Activated gamma-delta T cell (primary cell): ENCODE results near the gene ATP2A2.
"Not testable (repeated sequence)": the region's sequence is repeated elsewhere in the genome, so short reads cannot be mapped to it uniquely, and the experiment has no call there.

Experiments
- DNase-seq: peaks from one replicate; lab custom pipeline; 2025; lab: John Stamatoyannopoulos, UW

The ATP2A2 gene

GRCh38 chr12:110343114-110343513, 62.1 kb downstream of the ATP2A2 start:
- DNase-seq = no peak

DNA sequence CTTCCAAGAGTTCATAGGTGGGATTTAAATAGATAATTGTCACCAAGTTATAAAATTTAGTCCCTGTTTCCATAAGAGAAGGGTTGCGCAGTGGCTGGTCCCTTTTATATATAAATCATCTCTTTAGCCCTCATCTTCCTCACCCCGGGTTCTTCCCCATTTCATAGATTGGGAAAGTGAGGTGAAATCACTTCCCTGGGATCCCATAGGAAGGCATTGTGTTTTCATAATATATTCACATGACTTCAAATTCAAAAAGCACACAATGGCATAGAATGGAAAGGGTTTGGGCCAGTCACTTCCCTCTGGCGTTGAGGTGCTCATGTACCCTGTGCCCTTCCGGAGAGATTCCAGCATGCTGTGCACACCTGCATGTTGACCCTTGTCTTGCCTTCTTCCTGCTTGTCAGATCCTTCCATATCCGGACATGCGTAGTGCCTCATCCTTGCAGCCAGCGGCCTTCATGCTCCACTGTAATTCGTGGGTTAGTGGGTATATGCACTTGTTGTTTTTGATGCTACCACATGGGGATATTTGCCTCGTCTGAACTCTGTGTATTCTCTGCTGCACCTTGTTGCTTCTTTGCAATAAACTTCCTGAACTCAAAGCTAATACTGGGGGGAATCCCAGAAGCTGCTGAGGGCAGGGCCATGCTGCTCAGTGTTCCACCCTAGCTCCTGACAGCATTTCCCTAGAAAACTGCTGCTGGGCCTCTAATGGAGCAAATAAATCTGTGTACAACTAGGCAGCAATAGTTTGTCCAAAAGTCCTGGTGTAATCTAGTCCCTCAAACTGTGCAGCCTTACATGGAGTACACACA, 62.9 kb downstream of the ATP2A2 start:
- DNase-seq = no peak

- DNase-seq = no peak
These were observed 63.6 kb downstream of the ATP2A2 start for GRCh38 chr12:110344657-110345056.

- DNase-seq = no peak
These were observed 64.2 kb downstream of the ATP2A2 start for GRCh38 chr12:110345176-110345661.

DNA sequence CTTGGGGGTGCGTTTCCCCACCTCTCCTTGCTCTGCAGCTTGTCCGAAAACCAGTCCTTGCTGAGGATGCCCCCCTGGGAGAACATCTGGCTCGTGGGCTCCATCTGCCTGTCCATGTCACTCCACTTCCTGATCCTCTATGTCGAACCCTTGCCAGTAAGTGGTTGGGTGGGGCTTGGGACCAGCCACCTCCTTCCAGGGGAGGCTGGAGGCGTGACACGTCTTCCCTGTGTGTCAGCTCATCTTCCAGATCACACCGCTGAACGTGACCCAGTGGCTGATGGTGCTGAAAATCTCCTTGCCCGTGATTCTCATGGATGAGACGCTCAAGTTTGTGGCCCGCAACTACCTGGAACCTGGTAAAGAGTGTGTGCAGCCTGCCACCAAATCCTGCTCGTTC, 64.9 kb downstream of the ATP2A2 start:
- DNase-seq = no peak

DNA sequence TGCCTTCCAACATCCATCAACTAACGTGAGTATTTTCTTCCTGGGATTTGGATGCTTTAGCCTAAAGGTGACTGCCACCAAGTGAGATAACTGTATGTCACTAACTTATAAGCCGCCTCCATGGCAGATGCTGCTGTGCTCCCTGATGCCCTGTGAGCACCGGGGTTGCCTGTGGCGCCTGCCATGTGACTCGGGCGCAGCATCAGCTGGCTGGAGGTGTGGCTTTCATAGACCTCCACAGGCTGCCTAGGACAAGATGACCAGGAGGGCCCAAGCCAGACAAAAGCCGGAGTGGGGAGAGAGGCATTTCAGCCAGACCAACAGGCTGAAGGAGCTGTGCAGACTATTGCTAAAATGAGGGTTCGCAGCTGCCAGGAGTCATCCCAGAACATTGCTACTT, 66.7 kb downstream of the ATP2A2 start:
- DNase-seq = no peak

- no peak for DNase-seq
These were observed 67.5 kb downstream of the ATP2A2 start for GRCh38 chr12:110348431-110349059.

DNA sequence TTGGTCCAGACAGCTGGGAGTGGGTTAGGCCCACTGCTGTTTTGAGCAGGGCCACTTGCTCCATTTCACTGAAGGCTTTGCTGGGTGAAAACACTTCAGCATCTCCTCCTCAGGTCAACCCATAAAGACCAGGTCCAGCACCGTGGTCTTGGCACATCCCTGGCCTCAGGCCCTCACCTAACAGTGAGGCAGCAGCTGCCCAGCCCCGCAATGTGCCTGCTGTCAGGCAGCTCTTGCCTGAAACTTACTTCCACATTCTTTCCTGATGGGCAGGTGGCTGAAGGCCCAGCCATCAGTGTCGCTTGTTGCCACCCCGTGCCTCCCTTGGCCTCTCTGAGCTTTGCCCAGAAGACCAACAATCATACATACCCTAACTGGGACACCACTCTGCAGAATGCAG, 68.0 kb downstream of the ATP2A2 start:
- DNase-seq = no peak

DNA sequence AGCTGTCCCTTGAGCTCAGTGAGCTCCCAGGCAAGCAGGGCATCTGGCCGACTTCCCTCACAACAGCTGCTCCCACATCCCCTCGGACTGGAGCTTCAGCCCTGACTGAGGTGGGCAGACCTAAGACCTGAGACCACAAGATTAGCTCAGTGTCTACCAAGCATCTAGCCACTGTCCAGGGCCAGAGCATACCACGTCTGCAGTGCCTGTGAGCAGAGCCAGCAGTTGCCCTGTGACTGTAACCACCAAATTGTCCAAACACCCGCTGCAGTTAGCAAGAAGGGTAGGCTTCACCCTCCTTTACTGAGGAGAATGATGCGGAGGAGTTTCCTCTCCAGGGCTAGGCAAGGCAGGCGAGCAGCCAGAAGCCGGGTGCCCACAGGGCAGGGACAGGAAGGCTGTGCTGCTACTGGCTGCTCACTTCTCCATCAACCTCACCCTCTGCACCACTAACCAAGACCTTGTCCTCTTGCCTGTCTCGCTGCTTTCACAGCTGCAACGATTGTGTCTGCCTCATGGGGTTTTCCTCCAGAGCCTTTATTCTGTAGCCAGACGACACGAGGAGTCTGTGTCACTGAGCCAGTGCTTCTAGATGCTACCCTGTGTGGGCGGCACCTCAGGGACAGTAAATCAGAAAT, 68.6 kb downstream of the ATP2A2 start:
- no peak for DNase-seq

GRCh38 chr12:110351119-110351518, 70.1 kb downstream of the ATP2A2 start:
- no peak for DNase-seq

- no peak for DNase-seq
These were observed 71.4 kb downstream of the ATP2A2 start for GRCh38 chr12:110352401-110352800.

GRCh38 chr12:110353211-110353965, 72.3 kb downstream of the ATP2A2 start:
- no peak for DNase-seq

DNA sequence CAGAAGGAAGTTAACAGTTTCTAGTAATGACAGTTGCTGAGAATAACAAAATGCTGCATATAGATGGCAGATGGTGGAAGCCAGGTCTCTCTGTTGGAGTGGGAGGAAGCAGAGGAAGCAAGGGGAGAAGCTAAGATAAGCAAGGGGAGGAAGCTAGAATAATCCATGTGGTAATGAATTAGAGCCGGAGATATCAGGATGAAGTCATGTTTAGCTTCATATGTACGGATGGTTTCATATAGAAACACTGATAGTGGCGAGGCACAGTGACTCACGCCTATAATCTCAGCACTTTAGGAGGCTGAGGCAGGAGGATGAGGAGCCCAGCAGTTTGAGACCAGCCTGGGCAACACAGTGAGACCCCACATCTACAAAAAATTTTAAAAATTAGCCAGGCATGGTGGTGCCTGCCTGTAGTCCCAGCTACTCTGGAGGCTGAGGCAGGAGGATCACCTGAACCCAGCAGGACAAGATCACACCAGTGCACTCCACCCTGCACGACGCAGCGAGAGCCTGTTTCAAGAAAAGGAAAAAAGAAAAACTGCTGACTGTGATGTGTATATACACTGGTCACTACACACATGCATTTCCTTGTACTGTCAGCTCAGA, 73.2 kb downstream of the ATP2A2 start:
- DNase-seq = no peak

DNA sequence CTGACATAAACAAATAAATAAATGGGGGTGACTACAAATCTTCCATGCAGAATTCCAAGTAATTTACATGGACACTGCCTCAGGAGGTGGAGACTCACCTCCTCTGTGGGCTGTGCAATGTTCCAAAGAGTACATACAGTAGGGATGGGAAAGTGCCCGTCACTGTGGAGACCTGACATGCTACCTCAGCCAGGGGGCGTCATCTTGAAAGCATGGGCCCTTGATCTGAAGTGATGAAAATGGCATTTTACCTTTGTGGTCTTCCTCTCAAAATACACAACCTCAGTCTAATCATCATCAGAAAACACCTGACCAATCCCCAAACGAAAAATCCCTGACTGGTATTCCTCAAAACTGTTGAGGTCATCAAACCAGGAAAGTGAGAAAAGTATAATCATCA, 74.0 kb downstream of the ATP2A2 start:
- DNase-seq = no peak

- not testable (repeated sequence) for DNase-seq
These were observed 77.5 kb downstream of the ATP2A2 start for GRCh38 chr12:110358384-110359097.

GRCh38 chr12:110361216-110361615, 80.2 kb downstream of the ATP2A2 start:
- DNase-seq = no peak

- no peak for DNase-seq
These were observed 84.7 kb downstream of the ATP2A2 start for GRCh38 chr12:110365489-110366320.

DNA sequence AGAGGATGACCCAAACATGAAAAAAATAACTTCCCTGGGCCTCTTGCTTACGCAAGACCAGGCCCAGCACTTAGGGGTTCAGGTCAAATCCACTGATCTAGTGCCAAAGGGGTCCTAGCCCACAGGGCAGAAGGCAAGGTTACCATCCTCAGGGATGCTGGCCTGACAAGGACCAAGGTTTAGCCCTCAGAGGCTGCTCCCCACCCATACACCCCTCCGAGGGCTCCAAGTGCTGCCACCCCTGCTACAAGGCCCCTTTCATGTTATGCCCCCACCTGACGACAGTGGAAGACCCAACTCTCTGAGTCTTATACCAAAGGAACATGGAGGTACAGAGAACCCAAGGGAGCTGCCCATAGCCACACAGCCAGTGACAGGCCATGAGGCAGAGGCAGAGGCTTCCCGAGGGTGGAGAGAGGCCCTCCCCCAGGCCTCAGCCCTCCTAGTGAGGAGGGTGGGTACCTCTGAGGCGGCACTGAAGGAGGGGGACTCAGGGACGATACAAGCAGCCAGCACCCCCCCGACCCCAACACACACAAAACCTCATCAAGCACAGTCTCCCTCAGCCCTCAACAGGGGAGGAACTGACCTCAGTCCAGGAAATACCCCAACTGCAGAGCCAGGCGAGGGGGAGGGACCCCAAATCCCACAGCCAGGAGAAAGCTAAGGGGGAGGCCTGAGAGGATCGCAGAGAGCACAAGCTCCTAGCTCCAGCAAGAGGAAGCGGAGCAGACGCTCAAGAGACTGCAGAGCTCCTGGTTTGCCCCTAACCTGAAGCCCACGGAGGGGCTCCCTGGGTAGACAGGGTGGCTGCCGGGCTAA, 85.5 kb downstream of the ATP2A2 start:
- no peak for DNase-seq

- no peak for DNase-seq
These were observed 86.3 kb downstream of the ATP2A2 start for GRCh38 chr12:110367181-110367864.
